NCI-H2029 (cell line): ENCODE data around the gene GHR.
"Not testable (repeated sequence)": the region's sequence is repeated elsewhere in the genome, so short reads cannot be mapped to it uniquely, and the experiment has no call there.

Source experiments
- DNase-seq: peaks from one replicate; lab custom pipeline; 2025; lab: John Stamatoyannopoulos, UW

The GHR gene

DNA sequence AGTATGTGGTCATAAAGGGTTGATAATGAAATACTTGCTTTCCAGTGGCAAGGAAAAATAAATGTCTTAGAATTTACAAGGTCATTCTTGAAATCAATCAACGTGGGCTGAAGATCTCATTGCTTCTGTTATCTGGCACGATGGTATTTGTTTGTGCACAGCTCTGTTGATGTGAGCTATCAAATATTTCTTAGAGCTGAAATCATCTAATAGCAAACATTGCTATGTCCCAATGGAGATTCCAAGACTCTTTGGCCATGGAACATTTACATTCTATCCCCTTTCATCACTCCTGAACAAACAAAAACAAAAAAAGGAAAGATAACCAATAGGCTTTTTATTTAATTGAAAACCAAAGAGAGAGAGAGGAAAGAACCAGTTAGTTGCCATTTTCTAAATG lies 221.9 kb downstream of the GHR start:
- DNase-seq, result no peak

DNA sequence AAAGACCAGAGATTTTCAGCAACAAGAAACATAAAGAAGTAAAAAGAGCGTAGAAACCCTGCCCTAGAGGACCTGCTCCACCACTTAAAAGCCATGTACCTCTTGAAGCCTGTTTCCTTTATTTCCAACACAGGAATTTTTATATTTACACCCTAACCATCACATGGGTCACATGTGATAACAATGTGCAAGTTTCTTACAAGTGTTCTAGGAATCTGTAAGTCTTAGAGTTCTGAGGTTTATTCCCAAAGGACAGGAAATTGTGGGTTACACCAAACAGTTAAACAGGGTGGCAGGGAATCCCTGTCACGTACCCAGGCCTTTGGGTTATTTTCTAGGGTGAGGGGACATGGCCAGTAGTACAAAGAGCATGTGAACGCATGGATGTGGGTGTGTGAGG lies 224.8 kb downstream of the GHR start:
- no peak for DNase-seq

DNA sequence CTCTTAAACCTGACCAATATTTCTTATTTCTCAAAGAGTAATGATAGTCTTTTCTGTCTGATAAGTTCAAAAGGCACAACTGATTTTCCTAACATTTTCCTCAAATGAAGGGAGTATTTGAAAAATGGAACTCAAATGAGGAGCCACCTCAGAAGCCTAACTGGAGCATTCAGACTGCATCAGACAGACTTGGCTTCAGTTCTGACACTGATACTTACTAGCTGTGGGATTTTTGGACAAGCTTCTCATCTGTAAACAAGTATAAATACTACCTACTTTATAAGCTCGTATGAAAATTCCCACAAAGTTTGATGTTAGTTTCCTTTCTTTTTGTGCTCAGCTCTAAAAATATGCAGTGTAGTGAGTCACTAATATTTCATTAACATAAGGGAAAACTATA lies 225.7 kb downstream of the GHR start:
- no peak for DNase-seq

DNA sequence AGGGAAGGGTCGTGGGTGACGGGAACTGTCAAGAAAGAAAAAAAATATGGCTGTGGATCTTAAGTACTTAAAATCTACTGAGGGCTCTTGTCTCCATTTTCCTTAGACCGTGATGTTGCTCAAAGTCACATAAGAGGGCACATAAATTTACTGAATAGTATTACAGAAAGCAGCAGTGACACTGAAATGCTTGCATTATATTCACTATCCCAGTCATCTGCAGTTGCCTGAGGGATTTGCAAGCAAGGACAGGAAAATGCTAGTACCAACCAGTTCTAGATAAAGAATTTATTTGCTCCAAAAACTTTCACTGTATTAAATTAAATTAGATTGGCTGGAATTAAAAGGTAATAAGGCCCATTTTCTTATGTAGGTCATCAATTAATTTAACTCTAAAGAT lies 226.8 kb downstream of the GHR start:
- DNase-seq, result no peak

DNA sequence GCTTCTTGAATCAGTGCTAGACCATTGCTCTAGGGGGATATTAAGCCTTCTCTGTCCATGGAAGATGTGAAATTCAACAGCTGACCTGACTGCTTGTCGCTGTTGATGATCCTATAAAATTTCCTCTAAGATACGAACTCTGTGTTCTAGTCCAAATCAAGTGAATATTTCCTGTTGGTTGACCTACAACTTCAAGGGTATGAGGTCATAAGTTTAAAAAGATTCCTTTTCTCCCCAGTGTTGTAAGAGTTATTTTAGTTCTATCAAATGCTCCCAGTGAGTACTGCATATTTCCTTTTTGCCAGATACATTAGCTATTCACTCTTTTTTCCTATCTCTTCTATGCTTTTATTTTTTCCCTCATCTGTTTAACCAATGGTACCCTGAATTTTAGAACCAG lies 230.5 kb downstream of the GHR start:
- DNase-seq, result no peak

DNA sequence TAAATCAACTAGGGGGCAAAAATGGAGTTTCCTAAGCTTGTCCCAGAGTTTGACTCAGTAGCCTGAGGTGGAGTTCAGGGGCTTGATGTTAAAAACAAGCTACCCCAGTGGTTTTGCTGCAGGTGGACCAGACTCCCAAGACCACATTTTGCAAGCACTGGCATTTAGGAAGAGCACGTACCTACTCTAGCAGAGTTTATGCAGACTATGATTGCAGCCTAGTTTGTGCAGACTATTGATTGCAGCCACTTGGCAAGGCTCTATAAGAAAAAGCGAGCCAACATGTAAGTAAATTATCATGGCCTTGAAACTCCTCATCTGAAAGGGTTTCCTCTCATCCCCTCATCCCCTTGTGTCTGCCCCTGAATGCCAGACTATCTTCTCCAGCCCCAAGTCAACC lies 231.4 kb downstream of the GHR start:
- no peak for DNase-seq

DNA sequence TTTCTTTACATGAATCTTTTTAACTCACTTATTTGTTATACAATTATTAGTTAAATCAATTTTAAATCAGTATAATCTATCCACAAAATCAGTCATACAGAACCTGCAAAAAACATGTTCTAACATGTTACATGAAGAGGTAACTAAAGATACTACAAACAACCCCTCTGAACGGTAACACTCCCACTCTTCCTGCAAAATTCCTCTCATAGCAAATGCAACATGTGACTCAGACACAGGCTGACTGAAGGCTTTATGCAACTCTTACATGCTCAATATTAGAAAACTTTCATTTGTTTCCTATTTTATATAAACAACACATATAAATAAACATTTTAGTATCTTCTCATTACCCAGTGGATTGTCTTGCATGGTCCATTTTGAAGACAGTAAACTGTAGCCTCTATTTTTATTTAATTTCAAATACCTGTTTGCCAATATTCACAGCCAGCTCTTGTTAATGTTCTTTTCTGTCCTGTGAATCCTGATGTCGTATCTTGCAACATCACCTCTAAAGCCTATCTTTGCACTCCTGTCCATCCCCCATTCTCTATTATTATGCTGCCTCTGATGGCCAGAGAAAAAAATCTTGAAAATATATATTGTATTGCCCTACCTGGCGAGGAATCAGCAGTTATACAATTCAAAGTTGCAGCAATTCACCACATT lies 232.9 kb downstream of the GHR start:
- DNase-seq, result no peak

DNA sequence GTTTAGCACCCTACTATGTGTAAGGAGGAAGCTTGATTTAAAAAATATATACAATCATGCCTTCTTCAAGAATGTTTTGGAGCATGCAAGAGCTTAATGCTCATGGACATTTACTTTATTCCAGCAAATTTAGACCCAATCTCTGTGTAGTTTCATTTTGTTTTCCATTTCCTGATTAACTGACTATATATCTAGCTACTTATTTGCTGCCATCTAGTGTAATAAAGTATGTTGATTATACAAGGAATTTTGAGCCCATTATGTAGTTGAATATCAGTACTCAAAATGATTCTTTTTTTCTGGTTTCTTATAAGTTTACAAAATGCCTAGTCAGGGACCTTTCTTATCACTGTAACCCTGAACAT lies 233.4 kb downstream of the GHR start:
- DNase-seq, result no peak

DNA sequence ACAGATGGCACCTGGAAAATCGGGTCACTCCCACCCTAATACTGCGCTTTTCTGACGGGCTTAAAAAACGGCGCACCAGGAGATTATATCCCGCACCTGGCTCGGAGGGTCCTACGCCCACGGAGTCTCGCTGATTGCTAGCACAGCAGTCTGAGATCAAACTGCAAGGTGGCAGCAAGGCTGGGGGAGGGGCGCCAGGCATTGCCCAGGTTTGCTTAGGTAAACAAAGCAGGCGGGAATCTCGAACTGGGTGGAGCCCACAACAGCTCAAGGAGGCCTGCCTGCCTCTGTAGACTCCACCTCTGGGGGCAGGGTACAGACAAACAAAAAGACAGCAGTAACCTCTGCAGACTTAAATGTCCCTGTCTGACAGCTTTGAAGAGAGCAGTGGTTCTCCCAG lies 236.6 kb downstream of the GHR start:
- DNase-seq, result not testable (repeated sequence)

DNA sequence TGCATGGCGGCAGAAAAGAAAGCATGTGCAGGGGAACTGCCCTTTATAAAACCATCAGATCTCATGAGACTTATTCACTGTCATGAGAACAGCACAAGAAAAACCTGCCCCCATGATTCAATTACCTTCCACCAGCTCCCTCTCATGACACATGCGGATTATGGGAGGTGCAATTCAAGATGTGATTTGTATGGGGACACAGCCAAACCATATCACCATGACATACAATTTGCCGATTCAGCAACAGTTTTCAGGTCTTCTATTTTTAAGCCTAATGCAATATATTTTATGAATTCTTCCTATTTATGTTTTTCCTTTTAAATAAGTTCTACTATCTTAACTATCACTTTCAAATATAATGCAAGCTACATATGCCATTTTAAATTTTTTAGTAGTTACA lies 242.6 kb downstream of the GHR start:
- DNase-seq, result no peak

DNA sequence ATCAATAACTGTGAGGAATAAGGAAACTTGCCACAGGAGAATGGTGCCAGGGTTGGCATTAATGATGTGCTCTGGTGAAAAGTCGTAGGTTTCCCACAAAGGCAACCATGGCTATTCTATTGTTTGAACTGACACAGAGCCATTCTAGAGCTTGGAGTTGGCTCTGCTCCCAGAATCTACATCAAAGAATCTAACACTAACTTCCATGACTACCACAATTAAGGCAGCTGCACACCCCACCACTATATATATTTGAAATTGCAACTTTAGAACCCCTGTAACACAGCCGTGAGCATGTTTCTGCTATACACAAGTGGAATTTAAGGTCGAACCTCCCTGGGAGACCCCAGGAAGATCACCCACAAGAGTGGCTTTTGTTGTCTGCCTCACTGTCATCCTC lies 243.6 kb downstream of the GHR start:
- DNase-seq, result no peak

DNA sequence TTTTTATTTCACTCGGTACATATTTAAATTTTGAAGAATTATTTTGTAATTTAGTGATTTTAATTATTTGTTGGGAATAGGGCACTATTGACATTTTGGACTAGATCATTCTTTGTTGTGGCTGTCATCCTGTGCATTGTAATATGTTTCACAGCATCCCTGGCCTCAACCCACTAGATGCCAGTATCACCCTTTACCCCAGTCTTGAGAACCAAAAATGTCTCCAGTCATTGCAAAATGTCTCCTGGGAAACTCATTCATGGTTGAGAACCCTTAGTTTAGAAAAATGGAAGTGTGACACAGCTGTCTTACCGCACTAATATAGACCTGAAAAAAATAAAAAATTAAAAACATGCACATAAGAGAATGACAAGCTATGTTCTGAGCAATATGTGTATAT lies 245.0 kb downstream of the GHR start:
- DNase-seq, result no peak

DNA sequence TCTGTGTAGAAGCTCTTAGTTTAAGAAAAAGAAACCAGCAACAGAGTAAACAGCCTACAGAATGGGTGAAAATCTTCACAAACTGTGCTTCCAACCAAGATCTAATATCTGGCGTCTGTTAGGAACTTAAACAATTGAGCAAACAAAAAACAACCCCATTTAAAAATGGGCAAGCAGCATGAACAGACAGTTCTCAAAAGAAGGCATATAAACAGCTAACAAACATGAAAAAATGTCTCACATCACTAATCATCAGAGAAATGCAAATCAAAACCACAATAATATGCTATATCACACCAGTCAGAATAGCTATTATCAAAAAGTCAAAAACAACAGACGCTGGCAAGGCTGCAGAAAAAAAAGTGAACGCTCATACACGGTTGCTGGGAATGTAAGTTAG lies 249.7 kb downstream of the GHR start:
- no peak for DNase-seq

DNA sequence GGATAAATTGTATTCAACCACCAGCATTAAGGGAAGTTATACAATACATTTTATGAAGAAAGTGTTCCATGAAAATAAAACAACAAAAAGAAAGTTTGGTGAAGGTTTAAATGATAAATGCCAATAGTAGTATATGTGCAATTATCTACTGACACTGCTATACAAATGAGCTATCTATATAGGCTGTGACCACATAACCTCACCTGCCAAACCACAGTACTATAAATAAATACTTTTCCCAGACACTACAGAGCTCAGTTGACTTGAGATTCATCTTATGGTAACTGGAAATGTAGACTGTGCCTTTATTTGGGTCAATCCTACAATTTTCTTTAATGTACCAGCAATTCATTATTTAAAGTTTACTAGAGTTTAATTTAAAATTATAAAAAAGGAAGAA lies 252.4 kb downstream of the GHR start:
- no peak for DNase-seq

DNA sequence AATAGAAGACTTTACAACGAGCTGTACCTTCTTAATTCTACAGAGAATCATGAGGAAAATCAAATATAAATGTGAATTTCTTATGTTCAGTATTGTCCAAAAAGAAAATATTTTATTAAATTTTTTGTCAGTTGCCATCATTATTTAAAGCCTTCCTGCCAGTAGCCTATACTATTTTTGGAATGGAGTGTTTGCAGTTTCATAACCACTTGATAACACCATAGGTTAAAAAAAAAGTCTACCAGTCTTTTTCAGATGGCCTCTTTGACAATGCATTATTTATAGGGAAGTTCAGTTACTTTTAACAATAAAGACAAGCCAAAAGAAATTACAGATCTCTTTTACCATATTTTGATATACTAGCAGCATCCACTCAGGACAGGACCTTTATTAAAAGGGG lies 253.1 kb downstream of the GHR start:
- no peak for DNase-seq

DNA sequence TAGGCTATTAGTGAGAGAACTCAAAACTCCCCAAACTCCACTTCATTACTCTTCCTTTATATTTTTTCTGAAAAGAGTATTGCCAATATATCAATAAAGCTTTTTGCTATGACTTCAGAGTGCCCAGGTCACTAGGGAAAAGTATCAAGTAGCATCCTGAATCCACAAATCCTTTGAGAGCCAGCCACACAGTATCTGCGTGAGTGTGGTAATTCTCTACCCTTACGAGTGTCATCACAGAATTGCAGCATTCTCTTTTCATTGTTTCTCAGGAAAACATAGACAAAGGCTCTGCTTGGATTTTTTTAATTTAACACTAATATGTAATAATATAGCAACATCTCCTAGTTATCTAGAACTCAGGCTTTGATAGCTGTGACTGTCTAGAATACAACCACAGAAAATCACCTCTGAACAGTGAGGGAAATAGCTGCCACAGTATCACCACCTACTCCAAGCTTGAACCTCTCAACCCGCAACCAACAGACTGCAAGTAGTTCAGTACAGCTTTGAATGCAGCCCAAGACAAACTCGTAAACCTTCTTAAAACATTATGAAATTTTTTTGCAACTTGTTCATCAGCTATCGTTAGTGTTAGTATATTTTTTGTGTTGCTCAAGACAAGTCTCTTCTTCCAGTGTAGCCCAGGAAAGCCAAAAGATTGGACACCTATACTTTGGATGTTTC lies 254.1 kb downstream of the GHR start:
- no peak for DNase-seq

DNA sequence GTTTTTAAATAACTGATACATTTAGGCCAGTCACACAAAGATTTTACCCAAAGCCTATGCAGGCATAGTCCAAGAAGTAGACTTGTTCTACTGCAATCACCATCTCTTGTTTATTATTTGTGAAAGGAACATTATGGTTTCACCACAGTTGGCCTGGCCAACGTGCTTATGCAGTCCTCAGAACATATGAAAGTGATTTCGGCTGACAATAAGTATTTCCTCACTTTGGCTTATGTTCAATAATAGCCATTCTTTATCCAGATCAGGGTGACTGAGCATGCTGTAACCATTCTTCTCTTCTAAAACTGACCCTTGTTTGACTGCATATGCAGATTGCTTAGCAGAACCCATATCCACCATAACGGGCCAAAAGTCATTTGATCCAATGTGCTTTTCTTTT lies 256.8 kb downstream of the GHR start:
- no peak for DNase-seq

DNA sequence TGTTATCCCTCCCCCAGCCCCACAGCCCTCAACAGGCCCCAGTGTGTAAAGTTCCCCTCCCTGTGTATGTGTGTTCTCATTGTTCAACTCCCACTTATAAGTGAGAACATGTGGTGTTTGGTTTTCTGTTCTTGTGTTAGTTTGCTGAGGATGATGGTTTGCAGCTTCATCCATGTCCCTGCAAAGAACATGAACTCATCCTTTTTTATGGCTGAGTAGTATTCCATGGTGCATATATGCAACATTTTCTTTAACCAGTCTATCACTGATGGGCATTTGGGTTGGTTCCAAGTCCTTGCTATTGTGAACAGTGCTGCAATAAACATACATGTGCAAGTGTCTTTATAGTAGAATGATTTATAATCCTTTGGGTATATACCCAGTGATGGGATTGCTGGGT lies 261.8 kb downstream of the GHR start:
- not testable (repeated sequence) for DNase-seq

DNA sequence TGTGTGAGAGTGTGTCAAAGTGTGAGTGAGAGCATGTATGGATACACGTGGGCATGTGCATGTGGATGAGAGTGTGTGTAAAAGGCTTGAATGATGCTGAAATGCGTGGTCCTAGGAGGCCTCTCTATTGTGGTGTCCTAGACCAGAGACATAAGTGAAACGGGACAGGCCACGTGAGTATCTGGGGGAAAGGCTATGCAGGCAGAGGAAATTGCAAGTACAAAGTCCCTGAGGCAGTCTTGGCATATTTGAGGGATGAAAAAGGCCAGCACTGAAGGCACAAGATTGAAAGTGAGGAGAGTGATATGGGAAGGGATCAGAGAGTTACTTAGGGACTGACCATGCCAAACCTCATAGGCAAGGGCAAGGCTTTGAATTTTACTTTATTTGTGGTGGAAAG lies 266.2 kb downstream of the GHR start:
- DNase-seq, result no peak

DNA sequence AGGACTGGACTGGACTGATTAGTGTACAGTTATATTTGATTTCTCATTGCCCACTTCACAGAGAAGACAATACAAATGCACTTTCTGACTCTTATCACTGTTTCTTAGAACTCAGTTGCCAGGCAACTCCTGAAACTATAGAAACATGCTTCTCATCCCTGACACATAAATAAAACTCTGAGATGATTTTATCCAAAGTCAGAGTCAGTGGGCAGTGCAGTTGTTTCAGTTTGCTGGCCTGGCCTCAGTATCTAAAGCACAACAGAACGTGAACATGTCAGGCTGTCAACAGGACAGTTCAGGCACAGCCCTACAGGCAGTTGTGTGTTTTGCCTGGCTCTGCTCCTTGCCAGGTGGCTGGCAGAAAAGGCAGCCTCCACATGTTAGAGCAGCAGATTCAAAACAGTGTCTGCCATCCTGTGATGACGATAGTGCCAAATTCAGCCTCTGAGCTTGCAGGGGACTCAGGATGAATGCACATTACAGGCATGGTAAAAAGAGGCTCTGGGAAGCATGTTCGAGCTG lies 268.2 kb downstream of the GHR start:
- no peak for DNase-seq

DNA sequence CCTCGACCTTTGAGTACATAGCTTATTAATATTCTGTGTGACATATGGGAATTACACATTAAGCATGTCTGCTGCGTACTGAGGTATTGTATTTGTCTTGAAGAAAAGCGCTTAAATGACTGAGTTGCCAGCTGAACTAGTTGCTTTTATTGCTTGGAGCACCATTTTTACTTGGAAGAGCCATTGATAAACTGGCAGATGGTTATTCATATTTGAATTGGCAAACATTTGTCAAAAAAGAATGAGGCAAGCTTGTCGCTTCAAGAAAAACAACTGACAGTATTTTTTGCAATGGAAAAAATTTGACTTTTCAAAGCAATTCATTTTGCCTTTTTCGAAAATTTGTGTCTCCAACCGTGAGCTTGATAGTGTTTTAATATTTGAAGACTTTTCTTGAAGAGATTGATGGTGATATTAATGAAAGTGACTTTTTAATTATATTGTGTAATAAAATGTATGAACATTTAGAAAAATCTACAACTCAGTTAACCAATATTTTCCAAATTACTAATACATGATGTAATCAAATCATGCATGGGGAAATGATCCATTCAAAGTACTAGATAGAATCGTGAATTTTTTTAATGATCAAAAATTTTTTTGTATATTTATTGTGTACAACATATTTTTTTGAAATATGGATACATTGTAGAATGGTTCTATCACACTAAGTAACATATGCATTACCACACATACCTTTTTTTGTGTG lies 278.3 kb downstream of the GHR start:
- no peak for DNase-seq

DNA sequence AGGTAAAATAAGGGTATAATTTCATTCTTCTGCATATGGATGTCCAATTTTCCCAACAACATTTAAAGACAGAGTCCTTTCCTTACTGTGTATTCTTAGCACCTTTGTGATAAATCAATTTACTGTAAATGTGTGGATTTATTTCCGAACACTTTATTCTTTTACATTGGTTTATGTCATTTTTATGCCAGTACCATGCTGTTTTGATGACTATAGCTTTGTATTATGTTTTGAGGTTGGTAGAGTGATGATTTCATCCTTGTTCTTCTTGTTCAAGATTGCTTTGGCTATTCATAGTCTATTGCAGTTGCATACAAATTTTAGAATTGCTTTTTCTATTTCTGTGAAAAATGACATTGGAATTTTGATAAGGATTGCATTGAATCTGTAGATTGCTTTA lies 280.0 kb downstream of the GHR start:
- no peak for DNase-seq

DNA sequence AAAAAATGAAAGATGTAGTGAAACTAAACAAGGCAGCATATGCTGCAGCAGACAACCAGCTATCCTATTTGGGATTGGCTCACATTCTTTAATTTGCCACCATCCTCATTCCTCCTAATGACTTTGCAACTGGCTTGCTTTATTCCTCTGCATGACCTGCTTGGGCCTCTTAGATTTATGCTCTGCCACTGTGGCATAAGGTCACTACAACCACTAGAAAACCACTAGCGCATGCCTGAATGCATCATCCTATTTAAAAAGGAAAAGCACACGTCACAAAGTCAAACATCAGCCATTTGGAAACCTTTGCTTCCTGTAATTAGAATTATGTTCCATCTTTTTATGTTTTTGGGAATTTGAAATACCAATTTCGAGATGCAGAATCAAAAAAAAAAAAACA lies 292.5 kb downstream of the GHR start:
- no peak for DNase-seq
